Neutrophil (primary cell): Measurements from ENCODE around the gene SMIM8.
A peak's percentile ranks its signal among the peaks of the same experiment; 100 is the strongest.
"Not testable (repeated sequence)": the region's sequence is repeated elsewhere in the genome, so short reads cannot be mapped to it uniquely, and the experiment has no call there.

Source experiments
- H3K27ac ChIP-seq: fragments of 200-600 bp; sonication (generic); 2 replicates; pipeline ENCODE4 v1.5.1; 2016; ENCODE audit warnings: mild to moderate bottlenecking, moderate library complexity
- H3K27me3 ChIP-seq: fragments of 200-600 bp; sonication (generic); 2 replicates; pipeline ENCODE4 v1.6.0; 2016; ENCODE audit warnings: mild to moderate bottlenecking
- H3K36me3 ChIP-seq: fragments of 200-600 bp; sonication (generic); 2 replicates; pipeline ENCODE4 v1.5.1; 2017
- H3K4me1 ChIP-seq, 2 experiments: fragments of 200-600 bp in 1 of 2; sonication (generic) in 1 of 2; 1 replicate in 1 of 2; 2 replicates in 1 of 2; pipeline versions ENCODE4 v1.5.1 to v1.6.1; 2013 to 2016; ENCODE audit warnings: low read depth in 1 of 2, low read length in 1 of 2, mild to moderate bottlenecking in 1 of 2, moderate library complexity in 1 of 2; ENCODE audit not compliant: control insufficient read depth in 1 of 2, insufficient read depth in 1 of 2
- H3K4me3 ChIP-seq, 2 experiments: fragments of 200-600 bp in 1 of 2; sonication (generic) in 1 of 2; 1 replicate in 1 of 2; 2 replicates in 1 of 2; pipeline ENCODE4 v1.5.1; 2013 to 2016; ENCODE audit warnings: low read depth in 1 of 2, low read length in 1 of 2, mild to moderate bottlenecking in 1 of 2, moderate library complexity in 1 of 2
- H3K9me3 ChIP-seq: fragments of 200-600 bp; sonication (generic); 2 replicates; pipeline ENCODE4 v1.5.1; 2016
- CTCF ChIP-seq: fragments of 200-600 bp; sonication (generic); IDR thresholded peaks from 2 replicates; pipeline ENCODE4 v1.5.1; 2016; ENCODE audit warnings: antibody characterized with exemption

Gene SMIM8

GRCh38 chr6:87319271-87319987, 3.0 kb upstream of the SMIM8 start:
- Histone ChIP-seq H3K36me3 (no peaks in the 10 kb centered on the region), H3K27me3 (peaks cover 5% of the 10 kb centered on the region), H3K9me3 (no peaks in the 10 kb centered on the region), H3K4me1 (peaks cover 12 to 16% of the 10 kb centered on the region in 2 experiments), H3K27ac (no peak overlapping the region), H3K4me3 (no peak overlapping the region)
- TF ChIP-seq CTCF = no peak

- H3K9me3 ChIP-seq, H3K27ac ChIP-seq, H3K27me3 ChIP-seq, H3K36me3 ChIP-seq, H3K4me3 ChIP-seq: not testable (repeated sequence)
- H3K4me1 ChIP-seq = peaks cover 12 to 16% of the 10 kb centered on the region in 2 experiments
Measured at GRCh38 chr6:87323880-87324279, 1.5 kb downstream of the SMIM8 start.

- Histone ChIP-seq H3K9me3 (no peaks in the 10 kb centered on the region), H3K27me3 (no peaks in the 10 kb centered on the region), H3K36me3 (no peaks in the 10 kb centered on the region), H3K4me1 (peaks cover 16 to 21% of the 10 kb centered on the region in 2 experiments), H3K27ac (no peak overlapping the region), H3K4me3 (no peak overlapping the region)
- no peak for TF ChIP-seq CTCF
Measured at GRCh38 chr6:87330961-87331360, 8.6 kb downstream of the SMIM8 start.

- no peak overlapping the region for H3K4me3 ChIP-seq
- H3K9me3 ChIP-seq = no peaks in the 10 kb centered on the region
- H3K4me1 ChIP-seq = peaks cover 16 to 21% of the 10 kb centered on the region in 2 experiments
- H3K27ac ChIP-seq = peak overlapping the region; percentile 75
- no peaks in the 10 kb centered on the region for H3K27me3 ChIP-seq
- H3K36me3 ChIP-seq = no peaks in the 10 kb centered on the region
- no peak for TF ChIP-seq CTCF
Measured at GRCh38 chr6:87333033-87333432, 10.6 kb downstream of the SMIM8 start.

GRCh38 chr6:87333591-87334181, 11.3 kb downstream of the SMIM8 start:
- Histone ChIP-seq H3K4me1 (peaks cover 16 to 21% of the 10 kb centered on the region in 2 experiments), H3K27ac (peak overlapping the region; percentile 75), H3K27me3 (no peaks in the 10 kb centered on the region), H3K9me3 (no peaks in the 10 kb centered on the region), H3K4me3 (no peak overlapping the region), H3K36me3 (no peaks in the 10 kb centered on the region)
- TF ChIP-seq CTCF = no peak

- H3K4me1 ChIP-seq = peaks cover 16 to 21% of the 10 kb centered on the region in 2 experiments
- TF ChIP-seq CTCF = no peak
- no peaks in the 10 kb centered on the region for H3K9me3 ChIP-seq
- H3K27ac ChIP-seq = peak overlapping the region; percentile 75
- no peaks in the 10 kb centered on the region for H3K27me3 ChIP-seq
- no peak overlapping the region for H3K4me3 ChIP-seq
- no peaks in the 10 kb centered on the region for H3K36me3 ChIP-seq
Measured at GRCh38 chr6:87334683-87335082, 12.3 kb downstream of the SMIM8 start.
